NCI-H187 treated with DMSO at 0.1 percent for 48 hours (cell line): ENCODE data around the gene BCKDHB.

Experiments used
- DNase-seq: peaks from one replicate; lab custom pipeline; 2025; lab: John Stamatoyannopoulos, UW

The BCKDHB gene

DNA sequence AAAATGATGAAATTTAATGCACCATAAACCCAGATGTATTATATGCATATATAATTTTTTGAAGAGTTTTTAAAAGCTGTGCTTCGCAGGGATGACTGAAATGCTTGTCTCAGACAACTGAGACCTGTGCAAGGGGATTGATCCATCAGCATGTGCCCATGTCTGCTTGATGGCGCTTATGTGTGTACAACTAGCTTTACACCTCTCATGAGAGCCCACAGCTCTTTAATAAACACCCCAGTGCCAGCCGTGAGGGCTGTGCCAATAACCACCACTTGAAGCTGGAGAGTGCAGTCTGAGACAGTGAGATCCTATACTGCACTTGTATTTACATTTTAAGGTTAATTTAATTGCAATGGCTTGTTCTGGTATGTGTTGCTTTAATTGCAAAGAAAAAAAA lies 225.5 kb downstream of the BCKDHB start:
- no peak for DNase-seq

DNA sequence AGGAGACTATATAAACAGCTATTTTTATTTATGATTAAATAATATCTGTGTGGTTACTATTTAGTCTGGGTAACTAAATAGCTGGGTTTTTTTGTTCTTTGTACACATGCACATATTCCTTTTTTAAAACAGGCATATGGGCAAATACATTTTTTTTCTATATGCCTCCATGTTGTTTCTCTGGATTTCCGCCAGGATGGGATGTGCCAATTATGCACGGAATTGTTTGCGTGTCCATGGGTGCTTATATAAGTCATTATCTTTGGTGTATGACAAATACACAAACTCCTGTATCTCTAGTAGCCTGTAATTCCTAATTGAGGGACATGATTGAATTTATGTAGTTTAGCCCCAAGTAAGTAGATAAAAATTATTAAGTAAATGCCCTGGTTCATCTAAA lies 226.9 kb downstream of the BCKDHB start:
- DNase-seq = no peak

DNA sequence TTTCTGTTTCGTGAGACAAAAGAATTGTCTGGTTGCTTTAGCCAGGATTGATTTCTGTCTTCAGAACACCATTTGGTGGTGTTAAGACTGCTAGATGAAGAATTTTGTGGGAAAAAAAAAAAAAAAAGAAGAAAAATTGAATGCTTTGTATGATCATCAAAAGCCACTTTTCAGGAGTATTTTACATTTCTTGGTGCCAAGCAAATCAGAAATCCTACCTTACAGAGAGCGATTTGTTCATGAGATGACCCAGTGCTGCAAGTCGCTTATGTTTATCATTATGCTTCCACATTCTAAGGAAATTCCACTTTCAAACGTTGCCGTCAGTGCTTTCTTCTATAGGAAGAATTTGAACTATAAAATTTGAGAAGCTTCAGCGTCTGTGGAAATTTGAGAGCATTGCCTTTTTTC lies 228.7 kb downstream of the BCKDHB start:
- DNase-seq = no peak

DNA sequence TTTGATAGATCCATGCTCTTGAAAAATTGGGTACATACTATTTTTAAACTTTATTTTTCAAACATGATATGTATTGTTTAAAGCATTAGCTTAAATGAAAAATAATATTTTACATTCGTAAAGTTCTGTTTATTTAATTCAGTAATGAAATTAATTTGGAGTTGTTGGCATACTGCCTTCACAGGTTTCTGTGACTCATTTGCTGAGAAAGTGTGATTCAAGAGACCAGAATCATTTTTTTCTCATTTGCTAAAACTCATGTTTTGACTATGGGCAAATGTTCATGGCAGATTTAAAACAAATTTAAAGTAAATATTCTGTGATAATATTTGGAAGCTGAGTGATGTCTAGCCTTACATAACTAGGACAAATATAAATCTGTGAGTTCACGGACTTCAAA lies 230.4 kb downstream of the BCKDHB start:
- DNase-seq = no peak

DNA sequence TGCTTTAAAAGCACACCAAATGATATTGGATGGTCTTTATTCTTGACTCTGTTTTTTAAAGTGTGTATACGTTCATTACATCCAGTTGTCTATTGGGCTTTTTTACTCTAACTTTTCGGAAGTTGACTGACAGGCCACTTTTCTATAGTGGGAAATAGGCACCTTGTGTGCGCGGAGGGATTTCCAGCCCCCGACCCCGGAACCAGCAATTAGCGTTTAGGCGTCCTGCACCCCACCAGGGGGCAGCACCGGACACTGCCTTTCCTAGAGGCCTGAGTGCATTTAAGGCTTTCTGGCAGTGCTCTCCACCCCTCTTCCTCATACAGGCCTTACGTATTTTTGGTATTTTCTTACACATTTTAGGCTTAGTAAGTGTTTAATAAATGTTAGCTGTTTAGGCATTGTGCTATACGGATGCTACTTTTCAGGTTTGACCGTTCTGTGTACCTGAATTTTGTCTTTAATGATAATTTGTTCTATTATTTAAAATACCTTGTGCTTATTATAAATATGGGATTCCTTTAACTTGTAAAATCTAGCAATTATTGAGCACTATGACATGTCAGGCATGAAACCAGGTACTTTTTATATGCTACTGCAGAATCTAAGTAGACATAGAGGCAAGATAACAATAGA lies 231.8 kb downstream of the BCKDHB start:
- DNase-seq = no peak

DNA sequence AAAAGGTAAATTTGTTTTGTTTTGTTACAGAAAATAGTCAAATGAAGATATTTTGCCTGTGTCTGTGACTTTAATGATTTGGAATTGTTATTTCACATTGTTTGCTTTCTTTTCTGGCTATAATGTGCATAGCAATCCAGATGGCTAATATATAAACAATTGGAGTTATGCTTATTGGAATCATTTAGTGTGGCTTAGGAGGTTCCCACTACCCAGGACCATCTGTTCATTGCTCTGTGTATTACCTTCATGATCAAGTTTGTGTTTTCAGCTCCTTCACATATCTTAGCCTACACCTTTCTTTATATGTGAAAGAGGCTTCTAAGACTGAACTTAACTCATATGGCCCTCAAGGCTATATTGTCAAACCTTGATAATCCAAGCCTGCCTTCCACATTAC lies 232.9 kb downstream of the BCKDHB start:
- no peak for DNase-seq

DNA sequence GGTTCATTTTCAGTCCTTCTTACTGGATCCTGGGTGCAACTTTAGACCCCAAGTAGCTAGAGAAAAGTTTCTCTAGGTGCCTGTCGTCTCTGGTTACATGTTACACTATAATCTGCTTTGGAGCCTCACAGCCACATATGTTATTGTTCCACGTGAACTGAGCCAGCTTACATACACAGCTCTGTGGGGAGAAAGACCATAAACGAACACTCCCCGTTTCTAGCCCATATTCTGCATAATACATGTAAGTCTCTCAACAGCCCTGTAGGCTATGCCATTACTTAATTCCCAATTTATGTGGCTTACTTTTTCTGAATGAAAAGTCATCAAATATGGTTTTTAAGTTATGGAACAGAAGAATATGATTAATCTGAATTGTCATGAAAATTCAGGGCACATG lies 233.8 kb downstream of the BCKDHB start:
- DNase-seq = no peak

DNA sequence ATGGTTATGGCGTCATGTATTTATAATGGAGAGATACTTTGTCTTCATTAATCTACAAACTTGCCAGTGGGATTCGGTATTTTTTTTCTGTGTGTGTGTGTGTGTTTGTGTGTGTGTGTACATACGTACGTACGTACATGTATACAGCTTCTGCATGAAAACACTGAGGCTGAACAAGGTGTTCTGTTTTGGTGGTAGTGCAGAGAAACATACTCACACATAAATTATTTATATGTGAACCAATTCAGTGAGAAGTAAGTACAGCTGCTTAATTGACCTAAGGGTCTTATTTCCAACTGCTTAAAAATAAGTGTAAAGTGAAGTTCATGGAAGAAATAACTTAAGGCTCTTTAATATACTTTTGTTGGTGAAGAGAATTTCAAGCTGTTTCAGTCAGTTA lies 234.2 kb downstream of the BCKDHB start:
- DNase-seq = no peak

DNA sequence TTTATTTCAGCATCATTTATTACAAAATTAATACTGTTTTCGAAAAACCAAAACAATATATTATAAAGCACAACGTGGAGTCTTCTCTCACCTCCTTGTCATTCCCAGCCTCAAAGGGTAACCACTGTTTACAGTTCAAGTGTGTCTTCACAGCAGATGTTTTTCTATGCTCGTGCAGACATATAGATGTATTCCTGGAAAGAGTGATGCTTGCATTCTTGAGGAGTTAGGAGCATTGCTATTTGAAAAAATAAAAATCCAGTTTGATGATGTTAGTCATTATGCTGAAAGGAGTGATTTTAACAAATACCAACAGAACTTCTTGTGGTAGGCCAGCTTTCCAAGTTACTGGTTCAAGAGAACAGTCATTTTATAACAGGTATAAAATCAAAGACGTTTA lies 234.9 kb downstream of the BCKDHB start:
- no peak for DNase-seq

DNA sequence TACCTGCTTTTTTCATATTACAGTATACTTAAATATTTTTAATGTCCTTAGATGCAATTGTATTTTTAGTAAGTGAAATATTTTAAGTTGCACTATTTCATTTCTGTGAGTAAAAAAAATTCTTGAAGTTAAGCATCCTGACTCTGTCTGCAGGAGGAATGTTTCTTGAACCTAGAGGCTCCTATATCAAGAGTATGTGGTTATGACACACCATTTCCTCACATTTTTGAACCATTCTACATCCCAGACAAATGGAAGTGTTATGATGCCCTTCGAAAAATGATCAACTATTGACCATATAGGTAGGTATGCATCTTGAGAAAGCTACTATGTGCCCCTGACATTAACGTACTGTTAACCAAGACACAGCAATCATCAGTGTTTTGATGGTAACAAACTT lies 237.0 kb downstream of the BCKDHB start:
- no peak for DNase-seq

DNA sequence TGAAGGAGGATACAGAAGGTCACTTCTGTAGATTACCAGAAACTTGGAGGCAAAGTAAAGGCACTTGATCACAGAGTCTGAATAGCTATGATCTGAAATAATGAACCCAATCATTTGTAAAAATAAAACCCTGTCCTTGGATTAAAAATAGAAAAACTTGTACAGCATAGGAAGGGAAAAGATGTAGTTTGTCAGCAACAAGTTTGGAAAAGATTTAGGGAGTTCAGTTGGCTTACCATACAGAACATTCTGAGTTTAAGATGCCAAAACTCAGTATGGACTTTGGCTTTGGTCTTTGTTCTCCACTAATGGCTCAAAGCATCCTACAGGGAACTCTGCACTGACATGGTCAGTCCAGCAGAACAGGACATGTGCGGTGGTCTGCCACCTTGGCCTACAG lies 240.6 kb downstream of the BCKDHB start:
- DNase-seq = no peak

DNA sequence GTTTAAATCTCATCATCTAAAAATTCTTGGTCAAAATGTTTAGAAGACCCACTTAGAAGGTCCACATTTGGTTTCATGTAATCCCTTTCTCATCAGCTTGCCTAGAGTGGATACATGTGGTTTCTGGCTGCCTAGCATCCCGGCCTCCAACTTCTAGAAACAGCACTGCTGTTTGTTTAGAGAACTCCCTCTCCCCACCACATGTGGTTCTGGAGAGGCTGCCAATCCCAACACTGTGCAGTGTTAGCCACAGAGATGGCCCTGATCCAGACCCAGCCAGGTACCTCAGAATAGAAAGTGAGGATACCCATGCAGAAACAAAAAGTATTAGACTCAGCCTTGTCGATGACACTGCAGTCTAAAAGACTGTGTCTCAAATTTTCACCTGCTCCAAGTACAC lies 241.8 kb downstream of the BCKDHB start:
- no peak for DNase-seq

DNA sequence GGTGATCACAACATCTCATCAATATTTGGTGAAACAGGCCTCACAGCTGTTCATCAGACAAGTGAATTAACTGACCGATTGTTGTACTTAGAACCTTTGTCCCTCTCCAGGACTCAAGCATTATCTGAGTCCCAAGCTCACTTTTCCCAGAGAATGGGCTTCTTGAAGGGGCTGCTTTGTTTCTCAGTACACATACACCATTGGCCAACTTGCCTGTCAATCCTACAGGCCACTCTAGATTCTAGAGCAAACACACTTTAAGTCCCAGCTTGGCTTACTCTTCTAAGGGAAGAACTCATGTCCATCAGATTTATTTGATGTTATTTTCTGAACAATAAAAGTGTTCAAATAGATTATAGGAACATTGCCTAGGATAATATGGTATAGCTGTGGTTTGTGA lies 249.5 kb downstream of the BCKDHB start:
- no peak for DNase-seq

DNA sequence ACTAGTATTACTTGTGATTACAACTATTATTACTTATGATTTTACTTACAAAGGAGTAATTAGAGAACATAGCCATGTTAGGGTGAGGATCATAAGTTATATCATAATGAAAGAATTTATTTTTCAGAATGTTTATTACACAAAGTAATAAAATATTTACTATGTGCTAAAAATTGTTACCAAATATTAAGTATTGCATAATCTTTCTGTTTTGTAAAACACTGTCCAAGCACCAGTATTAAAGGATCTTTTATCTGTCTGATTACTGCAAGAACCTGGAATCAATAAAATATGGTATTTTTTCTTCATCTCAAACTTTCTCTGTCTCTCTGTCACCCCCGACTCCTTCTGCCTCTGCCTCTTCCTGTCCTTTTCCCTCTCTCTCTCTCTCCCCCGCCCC lies 250.1 kb downstream of the BCKDHB start:
- DNase-seq = no peak

DNA sequence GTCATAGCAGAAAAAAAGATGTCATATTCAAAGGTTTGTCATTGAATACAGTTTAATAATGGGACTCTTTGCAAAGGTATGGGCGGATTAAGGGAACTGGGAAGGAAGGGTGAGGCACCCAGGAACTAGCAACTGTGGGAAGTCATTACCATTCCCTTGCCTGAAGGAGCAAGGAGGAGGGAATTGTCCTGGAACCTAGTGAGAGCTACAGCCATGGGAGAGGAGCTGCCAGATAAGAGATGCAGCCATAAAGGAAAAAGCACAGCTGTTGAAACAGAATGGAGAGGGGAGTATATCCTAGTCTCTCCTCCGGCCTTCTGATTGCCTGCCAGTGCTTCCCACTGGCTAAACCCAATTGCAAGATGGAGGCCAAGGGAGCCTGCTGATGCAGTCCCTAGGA lies 250.6 kb downstream of the BCKDHB start:
- DNase-seq = no peak

DNA sequence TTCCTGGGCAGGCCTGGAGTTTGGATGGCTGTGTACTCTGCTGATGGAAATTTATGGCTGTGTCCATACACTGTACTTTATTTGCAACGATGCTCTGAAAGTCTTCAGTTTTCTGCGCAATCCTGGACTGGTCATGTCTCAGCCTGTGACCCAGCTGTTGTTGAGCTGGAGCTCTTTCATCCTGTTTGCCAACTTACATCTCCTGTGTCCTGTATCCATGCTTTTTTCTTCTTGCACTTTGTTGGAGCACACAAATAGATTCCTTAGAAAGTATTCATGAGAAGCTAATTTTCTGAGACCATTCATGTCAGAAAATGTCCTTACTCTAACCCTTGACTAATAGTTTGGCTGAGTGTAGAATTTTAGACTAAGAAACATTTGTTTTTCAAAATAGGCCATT lies 251.2 kb downstream of the BCKDHB start:
- DNase-seq = no peak

DNA sequence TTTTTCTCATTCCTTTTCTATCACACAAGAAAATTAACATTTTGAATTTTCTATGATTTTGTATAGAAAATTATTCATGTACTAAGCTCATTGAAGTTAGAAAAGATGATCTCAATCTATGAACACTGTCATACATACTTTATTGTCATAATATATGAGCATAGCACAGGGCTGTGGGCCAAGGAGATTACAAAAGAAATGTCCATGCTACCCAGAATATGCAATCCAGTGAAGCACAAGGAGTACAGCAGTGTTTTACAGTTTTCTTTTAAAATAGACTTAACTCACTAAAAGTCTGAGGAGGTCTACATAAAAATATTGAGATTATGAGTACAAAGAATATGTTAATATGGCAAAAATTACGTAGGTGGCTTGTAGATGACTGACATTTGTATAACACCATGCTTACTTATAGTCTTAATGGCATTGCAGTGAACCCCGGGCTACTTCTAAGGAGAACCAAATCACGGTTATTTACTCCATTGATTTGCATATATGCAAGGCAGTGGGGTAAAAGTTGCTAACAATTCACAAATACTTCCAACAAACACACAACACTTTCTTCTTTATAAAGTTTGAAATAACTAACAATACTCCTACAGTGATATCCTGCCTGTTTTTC lies 257.1 kb downstream of the BCKDHB start:
- DNase-seq = no peak

DNA sequence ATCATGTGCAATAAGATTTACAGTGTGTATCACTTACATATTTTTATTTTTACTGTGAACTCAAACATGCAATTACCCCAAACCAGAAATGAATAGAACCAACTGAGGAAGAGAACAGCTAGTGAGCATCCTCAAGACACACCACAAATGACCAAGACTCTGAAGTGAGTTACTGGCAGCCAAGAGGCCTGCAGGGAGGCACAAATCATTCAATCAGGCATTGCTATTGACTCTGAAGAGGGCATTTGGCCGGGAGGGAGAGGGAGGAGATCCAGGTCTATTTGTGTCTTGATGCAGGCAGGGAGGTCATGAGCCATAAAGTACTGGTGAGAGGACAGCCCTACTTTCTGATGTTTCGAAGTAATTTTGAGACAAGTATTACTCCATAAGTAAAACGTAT lies 257.7 kb downstream of the BCKDHB start:
- no peak for DNase-seq

DNA sequence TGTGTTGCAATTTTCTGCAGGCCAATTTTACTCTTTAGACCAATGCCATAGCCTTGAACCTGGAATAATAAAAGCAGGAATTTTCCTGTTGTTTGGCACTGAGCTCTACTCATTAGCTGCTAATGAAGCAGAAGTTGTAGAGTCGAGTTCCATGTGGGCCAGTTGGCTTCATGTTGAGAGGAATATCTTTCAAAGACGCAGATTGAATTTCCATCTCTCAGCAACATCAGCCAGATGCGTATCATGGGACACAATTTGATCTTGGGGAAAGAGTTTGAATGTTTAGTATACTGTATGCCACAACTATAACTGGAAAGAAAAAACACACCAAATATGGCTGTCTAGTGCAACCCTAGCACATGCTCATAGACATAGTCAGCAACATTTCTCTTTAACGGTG lies 259.6 kb downstream of the BCKDHB start:
- DNase-seq = no peak

DNA sequence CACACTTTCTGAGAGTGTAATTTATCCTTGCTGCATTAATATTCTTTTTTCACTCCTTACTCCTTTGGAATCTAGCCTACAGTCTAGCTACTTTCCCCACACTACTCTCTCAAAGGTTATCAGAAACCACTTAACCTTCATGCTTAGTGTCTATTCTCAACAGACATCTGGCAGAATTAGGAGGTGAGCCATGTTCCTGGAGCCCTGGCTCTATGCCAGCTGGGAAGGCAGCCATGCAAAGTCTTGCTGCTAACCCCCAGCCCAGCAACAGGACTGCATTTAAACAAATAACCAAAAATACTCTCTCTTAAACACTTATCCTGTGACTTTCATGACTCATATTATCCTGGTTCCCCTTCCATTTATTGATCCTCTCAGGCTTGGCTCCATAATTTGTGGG lies 260.2 kb downstream of the BCKDHB start:
- no peak for DNase-seq

DNA sequence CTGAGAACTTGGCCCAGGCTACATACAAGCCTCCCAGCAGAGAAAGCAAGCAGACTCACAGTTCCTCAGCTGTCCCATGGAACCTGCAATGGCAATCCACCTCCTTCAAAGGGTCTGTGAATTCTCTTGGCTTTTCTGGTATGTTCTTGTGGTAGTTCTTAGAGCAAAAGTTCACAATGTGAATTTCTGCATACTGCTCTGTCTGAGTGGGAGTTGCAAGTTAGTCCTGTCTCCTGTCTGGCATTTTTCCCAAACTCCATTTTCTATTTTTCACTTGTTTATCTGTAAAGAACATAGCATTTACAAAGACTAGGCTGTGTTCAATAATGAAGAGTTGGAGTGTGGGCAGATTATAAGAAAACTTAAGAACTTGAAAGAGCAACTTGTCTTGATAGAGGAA lies 269.9 kb downstream of the BCKDHB start:
- DNase-seq = no peak

DNA sequence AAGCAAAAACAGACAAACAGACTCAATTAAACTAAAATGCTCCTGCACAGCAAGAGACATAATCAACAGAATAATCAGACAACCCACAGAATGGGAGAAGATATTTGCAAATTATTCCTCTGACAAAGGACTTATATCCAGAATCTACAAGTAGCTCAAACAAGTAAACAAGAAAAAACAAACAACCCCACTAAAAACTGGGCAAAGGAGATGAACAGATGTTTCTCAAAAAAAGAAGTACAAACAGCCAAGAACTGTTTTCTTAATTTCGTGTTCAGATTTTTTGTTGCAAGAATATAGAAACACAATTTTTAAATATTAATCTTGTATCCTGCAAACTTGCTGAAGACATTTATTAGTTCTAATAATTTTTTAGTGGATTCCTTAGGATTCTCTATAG lies 274.1 kb downstream of the BCKDHB start:
- DNase-seq = no peak

DNA sequence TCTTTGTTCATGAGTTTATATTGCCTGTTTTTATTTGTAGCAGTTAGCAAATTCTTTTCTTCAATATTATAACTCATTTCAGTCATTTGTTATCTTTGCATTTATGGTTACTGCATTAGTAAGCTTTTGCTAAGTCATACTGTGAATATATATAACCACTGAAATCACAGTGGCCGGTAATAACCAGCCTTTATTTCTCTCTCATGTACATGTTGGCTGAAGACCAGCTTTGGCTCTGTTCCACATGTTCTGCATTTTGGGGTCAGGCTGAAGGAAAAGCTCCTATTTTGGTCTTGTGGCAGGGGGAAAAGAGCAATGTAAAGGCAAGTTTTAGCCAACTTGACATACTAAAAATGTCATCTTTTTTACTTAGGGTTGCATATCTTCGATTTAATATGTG lies 276.3 kb downstream of the BCKDHB start:
- DNase-seq = no peak

DNA sequence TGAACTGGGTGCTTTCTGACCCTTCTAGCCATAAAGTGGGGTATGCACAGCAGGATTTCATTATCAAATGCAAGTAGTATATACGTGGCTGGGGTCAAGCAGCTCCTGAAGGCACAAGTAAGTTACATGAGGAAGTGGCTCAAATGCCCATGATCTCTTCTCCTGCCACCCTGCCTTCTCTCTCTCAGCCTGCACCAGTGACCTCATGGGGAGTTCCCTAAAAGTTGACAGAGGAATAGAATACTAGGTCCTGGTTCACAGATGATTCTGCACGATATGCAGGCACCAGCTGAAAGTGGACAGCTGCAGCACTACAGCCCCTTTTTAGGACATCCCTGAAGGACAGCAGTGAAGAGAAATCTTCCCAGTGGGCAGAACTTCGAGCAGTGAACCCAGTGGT lies 282.0 kb downstream of the BCKDHB start:
- no peak for DNase-seq
